ENCODE results near the gene VIM.

- TF ChIP-seq EZH2phosphoT487 (IDR thresholded peaks at IDR 0.05; ENCODE audit: low read depth) = no peak
- TF ChIP-seq CTCF (IDR thresholded peaks at IDR 0.05; ENCODE audit: low read depth, low read length) = peak; percentile 24
Observed at GRCh38 chr10:17227367-17228090, 512 bp upstream of the VIM start.
